Ovary (tissue), 9 donors: Measurements from ENCODE around the gene ITGAL. TPM values are rescaled to one million over a fixed set of nuclear protein-coding genes. Genes with fewer than 3 reads are reported as not detected.

Experiments
- DNase-seq, 5 donors: peaks; one replicate each; pipeline ENCODE4 v3.0.0-alpha.2; 2019 to 2020
- H3K27ac ChIP-seq, 2 donors: fragments of 200-600 bp; one replicate each; pipeline versions ENCODE4 v1.5.1 to v1.8.0; 2019 to 2022
- H3K27me3 ChIP-seq: fragments of 200-600 bp; one replicate; pipeline ENCODE4 v1.8.0; 2022
- H3K36me3 ChIP-seq: fragments of 200-600 bp; sonication (generic); one replicate; pipeline ENCODE4 v1.5.1; 2019
- H3K4me1 ChIP-seq: one replicate; pipeline ENCODE4 v1.8.1; 2013; ENCODE audit warnings: mild to moderate bottlenecking, moderate library complexity; ENCODE audit not compliant: insufficient read depth
- H3K4me3 ChIP-seq: fragments of 200-600 bp; sonication (generic); one replicate; pipeline ENCODE4 v1.5.1; 2017
- H3K9me3 ChIP-seq, 2 donors: fragments of 200-600 bp in 1 of 2; sonication (generic) in 1 of 2; one replicate each; pipeline versions ENCODE4 v1.5.1 to v1.8.1; 2013 to 2019; ENCODE audit warnings: mild to moderate bottlenecking in 1 of 2, moderate library complexity in 1 of 2
- EP300 ChIP-seq: sonication (generic); formaldehyde crosslinking; IDR thresholded peaks from one replicate; pipeline ENCODE4 v1.6.1; 2017; ENCODE audit warnings: antibody characterized with exemption
- POLR2A ChIP-seq: fragments of 450-650 bp; IDR thresholded peaks from one replicate; pipeline ENCODE4 v1.6.1; 2017; ENCODE audit warnings: antibody characterized with exemption, mild to moderate bottlenecking, moderate library complexity
- WGBS, 3 donors: extraction: QIAGEN DNeasy Blood & Tissue Kit in 1 of 3; methylation state at CpG; one replicate each; pipeline versions ENCODE4 v1.1.5 to v1.1.7; 2013 to 2017; 5-methylcytosine and 5-hydroxymethylcytosine counted together
- intact Hi-C, 4 donors: fragments of 100-400 bp; cut with DNase I; formaldehyde crosslinking; loops; one replicate each; pipeline versions ENCODE4 v1.11.0 to v1.15.1; 2022 to 2023
- polyA plus RNA-seq, 2 donors: library from polyadenylated mRNA; stranded (reverse); fragments of 200-250 nt in 1 of 2; fragments of 350-450 nt in 1 of 2; fragmentation: Illumina TruSeq in 1 of 2; extraction: RNeasy Lipid Tissue Mini Kit (QIAGEN cat#74804) in 1 of 2; gene quantifications; one replicate each; pipeline ENCODE4 v1.2.3, GENCODE V29; 2013 to 2014
- total RNA-seq, 7 donors: library from RNA; depleted of rRNA in 2 of 7; stranded (reverse); fragments of >200 nt in 2 of 7; fragmentation: NEBNext Ultra II Directional in 3 of 7; extraction: Animal tissue kit (Norgen Biotek cat#: 25700) in 3 of 7; gene quantifications; one replicate each; pipeline versions ENCODE4 v1.1.0 to v1.2.4, GENCODE V29; 2016 to 2023
- TF ChIP-seq, protein P1 (sequence below), 3 donors: fragments of 450-650 bp in 2 of 3; fragments of 200-600 bp in 1 of 3; IDR thresholded peaks; one replicate each; pipeline versions ENCODE4 v1.5.1 to v1.8.0; 2016 to 2022; ENCODE audit warnings: antibody characterized with exemption in 3 of 3, mild to moderate bottlenecking in 1 of 3
- donor health status: DM: no; HTN: no; CAD: no; lungs with moderate emphysema.
- donor health status: DM: no; HTN: no; CAD: no.
- donor health status: Bipolar disorder and iron deficiency.
- donor health status: DM: yes; HTN: yes; CAD: no.
- donor health status: DM: no; HTN: no; CAD: no.
- donor health status: DM: yes; HTN: yes; CAD: no.

ITGAL gene
- total and polyA plus RNA-seq, 9 donors = 0.90 to 13.1 (median 2.0) TPM

DNA sequence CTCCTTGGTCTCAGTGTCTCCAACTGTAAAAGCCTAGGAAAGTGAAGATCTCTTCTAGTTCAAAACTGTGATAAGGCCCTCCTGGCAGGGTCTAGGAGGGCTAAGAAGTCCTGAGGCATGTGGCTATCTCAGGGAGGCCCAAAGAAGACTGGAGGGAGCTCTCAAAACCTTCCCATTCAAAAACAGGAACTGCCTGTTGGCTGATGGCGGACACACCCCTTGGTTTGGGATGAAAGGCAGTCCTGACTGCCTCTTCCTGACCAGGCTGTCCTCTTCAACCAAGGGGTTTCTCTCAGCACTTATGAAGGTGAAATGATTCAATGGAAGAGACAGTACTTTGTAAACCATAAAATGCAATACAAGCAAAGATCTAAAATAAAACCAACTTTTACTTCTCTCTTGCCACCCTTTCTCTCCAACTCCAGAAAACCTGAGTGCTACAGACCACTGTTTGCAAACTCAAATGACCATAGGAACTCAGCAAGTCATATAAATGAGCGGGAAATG lies 80.9 kb downstream of the ITGAL start:
- TF ChIP-seq, protein P1, sequence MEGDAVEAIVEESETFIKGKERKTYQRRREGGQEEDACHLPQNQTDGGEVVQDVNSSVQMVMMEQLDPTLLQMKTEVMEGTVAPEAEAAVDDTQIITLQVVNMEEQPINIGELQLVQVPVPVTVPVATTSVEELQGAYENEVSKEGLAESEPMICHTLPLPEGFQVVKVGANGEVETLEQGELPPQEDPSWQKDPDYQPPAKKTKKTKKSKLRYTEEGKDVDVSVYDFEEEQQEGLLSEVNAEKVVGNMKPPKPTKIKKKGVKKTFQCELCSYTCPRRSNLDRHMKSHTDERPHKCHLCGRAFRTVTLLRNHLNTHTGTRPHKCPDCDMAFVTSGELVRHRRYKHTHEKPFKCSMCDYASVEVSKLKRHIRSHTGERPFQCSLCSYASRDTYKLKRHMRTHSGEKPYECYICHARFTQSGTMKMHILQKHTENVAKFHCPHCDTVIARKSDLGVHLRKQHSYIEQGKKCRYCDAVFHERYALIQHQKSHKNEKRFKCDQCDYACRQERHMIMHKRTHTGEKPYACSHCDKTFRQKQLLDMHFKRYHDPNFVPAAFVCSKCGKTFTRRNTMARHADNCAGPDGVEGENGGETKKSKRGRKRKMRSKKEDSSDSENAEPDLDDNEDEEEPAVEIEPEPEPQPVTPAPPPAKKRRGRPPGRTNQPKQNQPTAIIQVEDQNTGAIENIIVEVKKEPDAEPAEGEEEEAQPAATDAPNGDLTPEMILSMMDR (IDR thresholded peaks at IDR 0.05) = no peak
- TF ChIP-seq EP300 = no peak
- TF ChIP-seq POLR2A = no peak
- H3K4me1 ChIP-seq = no peaks in the 10 kb centered on the region
- H3K4me3 ChIP-seq = no peak overlapping the region
- H3K36me3 ChIP-seq = no peaks in the 10 kb centered on the region
- no peaks in the 10 kb centered on the region for H3K27me3 ChIP-seq
- H3K9me3 ChIP-seq = no peaks in the 10 kb centered on the region
- H3K27ac ChIP-seq = no peak overlapping the region
- DNase-seq = no peak
- intact Hi-C loops = loop anchor here in 1 of 4 donors (10.0 kb wide), 1 partner anchor 129 kb away; no protein-coding TSS in a partner anchor
- 86 to 96% (median 92%) methylated on average over 2 of the region's 2 CpGs for WGBS, 3 donors

- Histone ChIP-seq H3K27me3 (no peaks in the 10 kb centered on the region), H3K9me3 (no peaks in the 10 kb centered on the region), H3K4me1 (no peaks in the 10 kb centered on the region), H3K4me3 (no peak overlapping the region), H3K27ac (no peak overlapping the region), H3K36me3 (no peaks in the 10 kb centered on the region)
- TF ChIP-seq, protein P1 (IDR thresholded peaks at IDR 0.05) = no peak
- TF ChIP-seq POLR2A = no peak
- no peak for TF ChIP-seq EP300
- 88 to 93% (median 93%) methylated on average over 18 of the region's 18 CpGs for WGBS, 3 donors
- intact Hi-C loops = loop anchor here in 1 of 4 donors (10.0 kb wide), 1 partner anchor 130 kb away; no protein-coding TSS in a partner anchor
- DNase-seq = peak in 1 of 5 donors; percentile 37
These were observed 82.2 kb downstream of the ITGAL start for GRCh38 chr16:30554557-30555314.

DNA sequence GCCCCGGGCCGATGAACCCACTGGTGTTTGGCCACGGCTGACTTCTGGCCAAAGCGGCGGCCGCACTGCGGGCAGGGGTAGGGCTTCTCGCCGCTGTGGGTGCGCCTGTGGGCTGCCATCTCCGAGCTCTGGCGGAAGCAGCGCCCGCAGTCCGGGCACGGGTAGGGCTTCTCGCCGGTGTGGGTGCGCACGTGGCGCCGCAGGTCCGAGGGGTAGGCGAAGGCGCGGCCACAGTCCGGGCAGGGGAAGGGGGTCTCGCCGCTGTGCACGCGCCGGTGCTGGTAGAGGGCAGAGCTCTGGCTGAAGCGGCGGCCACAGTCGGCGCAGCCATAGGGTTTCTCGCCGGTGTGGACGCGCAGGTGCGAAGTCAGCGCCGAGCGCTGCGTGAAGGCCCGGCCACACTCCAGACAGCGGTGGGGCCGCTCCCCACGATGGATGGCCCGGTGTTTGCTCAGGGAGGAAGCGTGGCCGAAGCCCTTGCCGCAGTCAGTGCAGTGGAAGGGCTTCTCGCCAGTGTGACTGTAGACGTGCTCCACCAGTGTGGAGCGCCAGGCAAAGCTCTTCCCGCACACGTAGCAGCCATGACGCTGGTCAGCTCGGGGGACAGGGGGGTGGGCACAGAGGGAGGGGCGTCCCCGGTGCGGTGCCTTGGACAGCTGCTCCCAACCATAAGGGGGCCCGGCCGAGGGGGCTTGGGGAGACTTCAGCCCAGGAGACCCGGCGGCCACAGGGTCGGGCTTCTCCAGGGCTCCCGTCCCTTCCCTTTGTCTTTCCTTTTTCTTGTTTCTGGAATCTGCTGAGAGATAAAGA lies 83.0 kb downstream of the ITGAL start:
- TF ChIP-seq, protein P1 (IDR thresholded peaks at IDR 0.05) = no peak
- TF ChIP-seq POLR2A (no peak), EP300 (no peak)
- peak in 2 of 5 donors; percentile 41 to 43 for DNase-seq
- Histone ChIP-seq H3K27me3 (no peaks in the 10 kb centered on the region), H3K9me3 (no peaks in the 10 kb centered on the region), H3K36me3 (no peaks in the 10 kb centered on the region), H3K4me3 (no peak overlapping the region), H3K27ac (no peak overlapping the region), H3K4me1 (no peaks in the 10 kb centered on the region)
- 93 to 95% (median 93%) methylated on average over 61 to 69 of the region's 69 CpGs for WGBS, 3 donors
- intact Hi-C loops = loop anchor here in 1 of 4 donors (10.0 kb wide), 1 partner anchor 131 kb away; no protein-coding TSS in a partner anchor

- TF ChIP-seq POLR2A = no peak
- TF ChIP-seq EP300 = no peak
- TF ChIP-seq, protein P1 (IDR thresholded peaks at IDR 0.05) = no peak
- Histone ChIP-seq H3K27me3 (no peaks in the 10 kb centered on the region), H3K9me3 (no peaks in the 10 kb centered on the region), H3K36me3 (no peaks in the 10 kb centered on the region), H3K27ac (no peak overlapping the region), H3K4me1 (no peaks in the 10 kb centered on the region), H3K4me3 (no peak overlapping the region)
- no peak for DNase-seq
- WGBS, 3 donors = 55 to 65% (median 59%) methylated on average over 10 of the region's 10 CpGs
- intact Hi-C loops = loop anchor here in 1 of 4 donors (10.0 kb wide), 1 partner anchor 131 kb away; no protein-coding TSS in a partner anchor
These were observed 83.6 kb downstream of the ITGAL start for GRCh38 chr16:30556125-30556473.
